Loucy (cell line): Measurements from ENCODE around the gene GMEB2.

Experiments used
- H2AFZ ChIP-seq: fragments of 200-600 bp; sonication (generic); 2 replicates; pipeline ENCODE4 v1.6.0; 2016; ENCODE audit warnings: antibody characterized with exemption, mild to moderate bottlenecking, low read length, moderate library complexity
- H3F3A ChIP-seq: fragments of 200-600 bp; 2 replicates; pipeline ENCODE4 v1.6.0; 2016; ENCODE audit warnings: antibody characterized with exemption, low read depth, mild to moderate bottlenecking
- H3K27me3 ChIP-seq: fragments of 200-600 bp; sonication (generic); 2 replicates; pipeline ENCODE4 v1.6.1; 2014; ENCODE audit warnings: low read length, mild to moderate bottlenecking; ENCODE audit not compliant: insufficient read depth, poor library complexity, severe bottlenecking
- H3K36me3 ChIP-seq: fragments of 200-600 bp; sonication (generic); 2 replicates; pipeline ENCODE4 v1.6.1; 2016; ENCODE audit warnings: low read length; ENCODE audit not compliant: insufficient read depth
- H3K4me1 ChIP-seq: fragments of 200-600 bp; sonication (generic); 2 replicates; pipeline ENCODE4 v1.5.1; 2014; ENCODE audit warnings: low read length, mild to moderate bottlenecking; ENCODE audit not compliant: insufficient read depth, poor library complexity, severe bottlenecking
- H3K4me2 ChIP-seq: fragments of 200-600 bp; sonication (generic); 2 replicates; pipeline ENCODE4 v1.6.0; 2014; ENCODE audit warnings: antibody characterized with exemption, low read length, low read depth, mild to moderate bottlenecking; ENCODE audit not compliant: poor library complexity, severe bottlenecking
- H3K4me3 ChIP-seq: fragments of 200-600 bp; sonication (generic); 2 replicates; pipeline ENCODE4 v1.5.1; 2014; ENCODE audit warnings: low read length, mild to moderate bottlenecking, mixed read lengths; ENCODE audit not compliant: poor library complexity, severe bottlenecking
- H3K79me2 ChIP-seq: fragments of 200-600 bp; sonication (generic); 2 replicates; pipeline ENCODE4 v1.6.1; 2014; ENCODE audit warnings: low read length; ENCODE audit not compliant: insufficient read depth
- H3K9ac ChIP-seq: fragments of 200-600 bp; sonication (generic); 2 replicates; pipeline ENCODE4 v1.6.0; 2014; ENCODE audit warnings: mild to moderate bottlenecking, low read depth, low read length, moderate library complexity; ENCODE audit not compliant: poor library complexity, severe bottlenecking
- H3K9me2 ChIP-seq: fragments of 200-600 bp; sonication (generic); replicated peaks from 2 replicates; pipeline ENCODE4 v1.6.1; 2016; ENCODE audit warnings: low read depth, low read length, mixed read lengths
- H3K9me3 ChIP-seq: fragments of 200-600 bp; sonication (generic); 2 replicates; pipeline ENCODE4 v1.6.1; 2014; ENCODE audit warnings: mild to moderate bottlenecking, antibody characterized with exemption, low read length, low read depth; ENCODE audit not compliant: insufficient read depth
- H4K20me1 ChIP-seq: fragments of 200-600 bp; sonication (generic); 2 replicates; pipeline ENCODE4 v1.6.0; 2014; ENCODE audit warnings: antibody characterized with exemption, low read length, mild to moderate bottlenecking; ENCODE audit not compliant: insufficient read depth, poor library complexity, severe bottlenecking
- EZH2phosphoT487 ChIP-seq: fragments of 200-600 bp; IDR thresholded peaks from 2 replicates; pipeline ENCODE4 v1.6.1; 2018; ENCODE audit warnings: antibody characterized with exemption, mild to moderate bottlenecking, moderate library complexity, borderline replicate concordance
- TF ChIP-seq, protein P1 (sequence below): fragments of 200-600 bp; sonication (generic); conservative IDR thresholded peaks from 2 replicates; pipeline ENCODE4 v1.5.1; 2014; ENCODE audit warnings: mild to moderate bottlenecking, antibody characterized with exemption, low read length

GMEB2 gene

DNA sequence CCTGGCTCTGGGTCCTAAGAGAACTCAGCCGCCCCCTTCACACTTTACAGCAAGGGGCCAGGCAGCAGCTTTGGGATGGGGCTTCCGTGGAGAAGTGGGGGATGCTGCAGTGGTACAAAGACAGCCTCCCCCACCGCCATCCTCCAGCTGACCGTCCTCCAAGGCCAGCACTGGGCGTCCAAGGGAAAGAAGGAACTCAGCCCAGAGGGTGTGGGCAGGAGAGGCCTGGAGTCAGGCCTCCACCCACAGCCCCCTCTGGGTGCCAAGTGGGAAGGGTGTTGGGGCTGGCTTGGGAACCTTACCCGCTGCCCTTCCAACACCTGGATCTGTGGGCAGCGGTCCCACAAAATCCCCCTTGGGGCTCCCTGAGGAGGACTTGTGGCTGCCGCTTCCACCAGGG is 13.2 kb upstream of the GMEB2 start:
- Histone ChIP-seq H3K9ac (no peak overlapping the region), H3K9me3 (no peaks in the 10 kb centered on the region), H4K20me1 (peaks cover 10% of the 10 kb centered on the region), H3K27me3 (no peaks in the 10 kb centered on the region), H3K79me2 (peaks cover 4% of the 10 kb centered on the region; the same call in 1 of the 2 replicates), H3K4me3 (no peak overlapping the region), H2AFZ (no peak overlapping the region), H3K9me2 (no peaks in the 10 kb centered on the region), H3K4me2 (peak overlapping the region; percentile 75), H3K36me3 (peaks cover 4% of the 10 kb centered on the region; the same call in 1 of the 2 replicates), H3K4me1 (peaks cover 44% of the 10 kb centered on the region), H3F3A (peaks cover 21% of the 10 kb centered on the region)
- no peak for TF ChIP-seq EZH2phosphoT487
- TF ChIP-seq, protein P1, sequence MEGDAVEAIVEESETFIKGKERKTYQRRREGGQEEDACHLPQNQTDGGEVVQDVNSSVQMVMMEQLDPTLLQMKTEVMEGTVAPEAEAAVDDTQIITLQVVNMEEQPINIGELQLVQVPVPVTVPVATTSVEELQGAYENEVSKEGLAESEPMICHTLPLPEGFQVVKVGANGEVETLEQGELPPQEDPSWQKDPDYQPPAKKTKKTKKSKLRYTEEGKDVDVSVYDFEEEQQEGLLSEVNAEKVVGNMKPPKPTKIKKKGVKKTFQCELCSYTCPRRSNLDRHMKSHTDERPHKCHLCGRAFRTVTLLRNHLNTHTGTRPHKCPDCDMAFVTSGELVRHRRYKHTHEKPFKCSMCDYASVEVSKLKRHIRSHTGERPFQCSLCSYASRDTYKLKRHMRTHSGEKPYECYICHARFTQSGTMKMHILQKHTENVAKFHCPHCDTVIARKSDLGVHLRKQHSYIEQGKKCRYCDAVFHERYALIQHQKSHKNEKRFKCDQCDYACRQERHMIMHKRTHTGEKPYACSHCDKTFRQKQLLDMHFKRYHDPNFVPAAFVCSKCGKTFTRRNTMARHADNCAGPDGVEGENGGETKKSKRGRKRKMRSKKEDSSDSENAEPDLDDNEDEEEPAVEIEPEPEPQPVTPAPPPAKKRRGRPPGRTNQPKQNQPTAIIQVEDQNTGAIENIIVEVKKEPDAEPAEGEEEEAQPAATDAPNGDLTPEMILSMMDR, result no peak

DNA sequence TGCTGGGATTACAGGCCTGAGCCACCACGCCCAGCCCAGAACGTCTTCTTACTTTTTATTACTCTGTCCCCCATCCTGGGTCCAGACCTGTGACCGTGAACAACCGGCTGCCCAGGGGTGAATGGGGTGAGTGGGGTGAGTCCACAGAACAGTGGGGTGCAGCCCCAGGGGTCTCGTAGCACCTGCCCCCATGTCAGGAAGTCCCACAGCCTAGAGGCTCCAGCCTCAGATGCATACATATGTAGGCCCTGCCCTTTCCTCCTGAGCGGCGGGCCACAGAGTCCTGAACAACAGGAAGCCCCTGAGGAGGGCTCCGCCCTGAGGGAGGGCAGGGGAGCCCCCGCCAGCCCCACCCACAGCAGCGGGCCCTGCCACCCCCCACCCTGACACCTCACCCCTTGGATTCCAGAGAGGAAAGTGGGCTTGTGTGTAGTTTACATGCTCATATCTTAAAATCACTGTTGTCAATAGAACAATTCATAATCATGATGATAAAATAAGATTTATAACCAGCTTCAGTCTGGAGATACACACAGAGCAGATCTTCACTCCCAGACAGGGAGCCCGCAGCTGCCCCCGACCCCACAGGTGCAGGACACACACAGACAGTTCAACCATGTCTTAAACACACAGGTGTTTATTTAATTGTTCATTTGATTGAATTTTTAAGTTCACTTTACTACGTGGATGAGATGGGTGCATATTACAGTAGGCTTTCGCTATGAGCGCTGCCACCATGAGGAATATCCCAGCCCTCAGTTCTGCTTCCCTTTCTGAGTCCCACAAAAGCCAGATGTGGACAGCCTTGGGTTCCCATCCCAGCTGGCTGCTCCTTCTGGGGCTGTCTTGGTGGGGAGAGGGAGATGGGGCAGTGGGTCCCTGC is 12.4 kb upstream of the GMEB2 start:
- peaks cover 4% of the 10 kb centered on the region; the same call in 1 of the 2 replicates for H3K79me2 ChIP-seq
- no peaks in the 10 kb centered on the region for H3K27me3 ChIP-seq
- H3F3A ChIP-seq, result peaks cover 28% of the 10 kb centered on the region
- peaks cover 10% of the 10 kb centered on the region for H4K20me1 ChIP-seq
- peak overlapping the region; percentile 75 for H3K4me2 ChIP-seq
- peaks cover 4% of the 10 kb centered on the region; the same call in 1 of the 2 replicates for H3K36me3 ChIP-seq
- H3K4me3 ChIP-seq, result peak overlapping the region; percentile 62
- H3K9me2 ChIP-seq, result no peaks in the 10 kb centered on the region
- peak overlapping the region; percentile 67 for H3K9ac ChIP-seq
- peaks cover 51% of the 10 kb centered on the region for H3K4me1 ChIP-seq
- H3K9me3 ChIP-seq, result no peaks in the 10 kb centered on the region
- 0 out of 2 replicates have a peak overlapping the region, but pooled peaks have one; percentile 74 for H2AFZ ChIP-seq
- TF ChIP-seq, protein P1, result no peak
- no peak for TF ChIP-seq EZH2phosphoT487

DNA sequence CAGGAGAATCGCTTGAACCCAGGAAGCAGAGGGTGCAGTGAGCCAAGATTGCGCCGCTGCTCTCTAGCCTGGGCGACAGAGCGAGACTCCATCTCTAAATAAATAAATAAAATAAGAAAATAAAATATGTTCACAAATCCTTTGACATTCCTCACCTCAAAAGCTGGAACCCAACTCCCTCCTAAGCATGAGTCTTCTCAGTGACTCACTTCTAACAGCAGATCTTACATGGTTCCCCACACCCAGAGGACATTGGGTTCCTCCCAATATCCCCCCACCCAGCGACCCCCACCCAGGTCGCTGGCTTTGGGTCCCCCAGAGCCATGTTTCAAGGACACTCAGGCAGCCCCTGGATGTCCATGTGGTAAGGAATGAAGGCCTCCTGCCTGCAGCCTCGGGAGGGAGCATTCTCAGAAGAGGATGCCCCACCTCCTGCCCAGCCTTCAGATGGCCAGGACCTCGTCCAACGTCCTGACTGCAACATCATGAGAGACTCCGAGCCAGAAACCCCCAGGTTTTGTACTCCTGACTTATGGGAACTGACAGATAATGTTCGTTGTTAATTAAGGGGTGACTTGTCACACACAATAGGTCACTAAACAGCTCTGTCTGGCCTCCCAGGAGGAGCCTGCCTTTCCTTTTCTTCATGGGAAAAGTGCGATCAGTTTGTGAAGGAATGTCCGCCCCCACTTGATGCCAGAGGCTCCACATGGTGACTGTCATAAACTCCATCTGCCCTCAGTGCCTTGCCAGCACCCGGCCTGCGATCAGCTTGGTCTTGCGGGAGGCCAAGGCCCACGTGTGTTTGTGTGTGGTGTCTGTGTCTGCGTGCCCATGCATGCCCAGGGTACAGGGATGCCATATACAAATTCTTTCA is 10.1 kb upstream of the GMEB2 start:
- H4K20me1 ChIP-seq, result no peaks in the 10 kb centered on the region
- peaks cover 29% of the 10 kb centered on the region for H3F3A ChIP-seq
- H3K9ac ChIP-seq, result peak overlapping the region; percentile 65
- H3K9me2 ChIP-seq, result no peaks in the 10 kb centered on the region
- no peak for TF ChIP-seq EZH2phosphoT487
- TF ChIP-seq, protein P1, result no peak
- H3K9me3 ChIP-seq, result no peaks in the 10 kb centered on the region
- H2AFZ ChIP-seq, result no peak overlapping the region
- no peaks in the 10 kb centered on the region for H3K36me3 ChIP-seq
- no peaks in the 10 kb centered on the region for H3K27me3 ChIP-seq
- H3K4me1 ChIP-seq, result peaks cover 59% of the 10 kb centered on the region
- H3K79me2 ChIP-seq, result no peaks in the 10 kb centered on the region
- peak overlapping the region; percentile 79 for H3K4me2 ChIP-seq
- H3K4me3 ChIP-seq, result peak overlapping the region; percentile 42
